GM19328 (cell line): Measurements from ENCODE around the gene PRKAR2A.
"Not testable (repeated sequence)": the region's sequence is repeated elsewhere in the genome, so short reads cannot be mapped to it uniquely, and the experiment has no call there.

Source experiments
- ATAC-seq: cut with Tn5 transposase; IDR thresholded peaks from one replicate; pipeline ENCODE4 v1.9.1; 2021; ENCODE audit warnings: mild to moderate bottlenecking, moderate library complexity; ENCODE audit not compliant: unreplicated experiment

PRKAR2A gene

GRCh38 chr3:48845170-48845569, 2.5 kb downstream of the PRKAR2A start:
- no peak for ATAC-seq

- ATAC-seq: no peak
Observed at GRCh38 chr3:48837163-48837562, 10.5 kb downstream of the PRKAR2A start.

DNA sequence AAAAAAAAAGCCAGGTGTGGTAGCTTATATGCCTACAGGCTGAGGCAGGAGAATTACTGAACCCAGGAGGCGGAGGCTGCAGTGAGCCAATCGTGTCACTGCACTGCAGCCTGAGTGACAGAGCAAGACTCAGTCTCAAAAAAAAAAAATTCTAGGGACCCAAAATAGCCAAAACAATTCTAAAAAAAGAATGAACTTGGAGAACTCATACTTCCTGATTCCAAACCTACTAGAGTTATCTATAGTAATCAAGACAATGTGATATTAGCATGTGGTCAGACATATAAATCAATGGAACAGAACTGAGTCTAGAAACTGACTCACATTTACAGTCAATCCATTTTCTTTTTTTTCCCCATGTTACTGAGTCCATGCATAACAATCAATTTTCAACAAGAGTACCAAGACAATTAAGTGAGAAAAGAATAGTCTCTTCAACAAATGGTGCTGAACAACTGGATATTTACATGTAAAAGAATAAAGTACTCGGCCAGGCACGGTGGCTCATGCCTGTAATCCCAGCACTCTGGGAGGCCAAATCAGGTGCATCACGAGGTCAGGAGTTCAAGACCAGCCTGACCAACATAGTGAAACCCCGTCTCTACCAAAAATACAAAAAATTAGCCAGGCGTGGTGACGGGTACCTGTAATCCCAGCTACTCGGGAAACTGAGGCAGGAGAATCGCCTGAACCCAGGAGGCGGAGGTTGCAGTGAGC, 11.9 kb downstream of the PRKAR2A start:
- no peak for ATAC-seq

DNA sequence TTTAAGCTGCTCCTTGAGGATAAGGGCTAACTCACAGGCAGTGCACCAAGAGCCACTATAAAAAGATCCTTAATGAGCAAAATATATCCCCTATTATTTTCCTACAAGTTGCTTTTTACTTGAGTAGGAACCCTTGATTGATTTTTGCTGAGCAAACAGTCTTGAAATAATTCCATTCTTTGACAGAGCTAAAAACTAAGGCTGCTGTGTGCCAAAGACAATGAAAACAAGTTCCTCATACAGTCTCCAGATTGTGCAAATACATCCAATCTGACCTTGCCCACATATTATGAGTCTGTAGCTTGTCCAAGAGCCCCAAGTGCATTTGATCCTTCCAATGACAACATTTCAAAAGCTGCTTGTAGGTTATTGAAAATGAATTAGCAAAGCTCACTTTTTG, 15.0 kb downstream of the PRKAR2A start:
- no peak for ATAC-seq

DNA sequence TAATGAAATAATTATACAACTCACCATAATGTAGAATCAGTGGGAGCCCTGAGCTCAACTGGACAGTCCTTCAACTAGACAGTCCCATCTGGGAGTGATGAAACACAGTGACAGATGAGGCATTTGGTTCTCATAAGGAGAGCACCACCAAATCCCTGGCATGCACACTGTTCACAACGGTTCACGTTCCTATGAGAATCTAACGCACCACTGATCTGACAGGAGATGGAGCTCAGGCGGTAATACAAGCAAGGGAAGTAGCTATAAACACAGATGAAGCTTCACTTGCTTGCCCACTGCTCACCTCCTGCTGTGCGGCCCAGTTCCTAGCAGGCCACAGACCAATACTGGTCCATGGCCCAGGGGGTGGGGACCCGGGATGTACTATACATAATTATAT, 17.0 kb downstream of the PRKAR2A start:
- ATAC-seq: no peak

GRCh38 chr3:48829525-48829924, 18.1 kb downstream of the PRKAR2A start:
- ATAC-seq: not testable (repeated sequence)

- ATAC-seq: not testable (repeated sequence)
Observed at GRCh38 chr3:48827874-48828273, 19.8 kb downstream of the PRKAR2A start.

- no peak for ATAC-seq
Observed at GRCh38 chr3:48826451-48826850, 21.2 kb downstream of the PRKAR2A start.

DNA sequence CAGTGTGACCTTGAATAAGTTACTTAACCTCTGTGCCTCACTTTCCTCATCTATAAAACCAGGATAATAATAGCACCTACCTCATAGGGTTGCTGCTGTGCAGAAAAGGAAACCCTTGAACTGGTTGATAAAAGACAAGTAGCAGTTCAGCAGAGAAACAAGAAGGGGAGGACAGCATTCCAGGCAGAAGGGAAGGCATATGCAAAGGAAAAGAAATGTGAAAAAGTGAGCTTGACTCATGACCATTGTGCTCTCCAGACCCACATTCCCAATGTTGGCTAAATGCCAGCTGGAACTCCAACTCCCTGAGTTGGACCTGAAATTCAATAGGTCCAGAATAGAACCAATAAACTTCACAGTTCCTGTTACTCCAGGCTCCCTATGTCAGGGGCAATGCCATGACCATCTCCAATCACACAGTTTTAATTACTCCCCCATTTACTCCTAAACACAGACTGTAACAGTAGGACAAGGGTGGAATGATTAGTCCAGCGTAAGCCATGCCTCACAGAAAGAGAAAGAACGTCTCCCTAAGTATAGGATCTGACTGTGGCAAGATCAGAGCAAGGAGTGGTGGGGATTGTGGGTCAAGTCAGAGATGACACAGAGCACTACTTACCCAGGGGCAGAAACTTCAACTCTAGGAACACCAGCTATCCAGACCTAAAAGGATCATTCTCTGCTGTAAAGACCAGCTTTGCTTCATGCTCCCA, 26.9 kb downstream of the PRKAR2A start:
- no peak for ATAC-seq

GRCh38 chr3:48819234-48820221, 28.1 kb downstream of the PRKAR2A start:
- no peak for ATAC-seq

DNA sequence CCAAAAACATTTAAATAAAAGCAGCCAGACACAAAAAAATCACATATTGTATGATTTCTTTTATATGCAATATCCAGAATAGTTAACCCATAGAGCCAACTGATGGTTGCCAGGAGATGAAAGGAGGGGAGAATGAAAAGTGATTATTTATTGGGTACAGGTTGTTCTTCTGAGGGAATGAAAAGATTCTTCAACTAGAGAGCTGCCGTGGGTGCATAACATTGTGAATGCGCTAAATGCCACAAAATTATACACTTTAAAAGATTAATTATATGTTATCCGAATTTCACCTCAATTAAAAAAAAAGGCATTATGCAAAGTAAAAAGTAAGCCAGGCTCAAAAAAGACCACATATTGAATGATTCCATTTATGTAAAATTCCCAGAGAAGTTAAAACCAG, 36.1 kb downstream of the PRKAR2A start:
- no peak for ATAC-seq

DNA sequence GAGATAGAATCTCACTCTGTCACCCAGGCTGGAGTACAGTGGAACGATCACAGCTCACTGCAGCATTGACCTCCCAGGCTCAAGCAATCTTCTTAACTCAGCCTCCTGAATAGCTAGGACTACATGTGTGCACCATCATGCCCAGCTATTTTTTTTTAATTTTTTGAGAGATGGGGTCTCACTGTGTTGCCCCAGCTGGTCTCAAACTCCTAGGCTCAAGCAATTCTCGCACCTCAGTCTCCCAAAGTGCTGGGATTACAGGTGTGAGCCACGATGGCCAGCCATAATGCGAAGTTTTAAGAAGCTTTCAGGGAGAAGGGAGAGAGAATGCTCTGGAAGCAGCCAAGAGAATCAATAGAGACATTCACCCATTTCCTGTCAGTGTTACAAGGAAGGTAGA, 42.7 kb downstream of the PRKAR2A start:
- ATAC-seq: no peak

- ATAC-seq: not testable (repeated sequence)
Observed at GRCh38 chr3:48800831-48801230, 46.8 kb downstream of the PRKAR2A start.

- no peak for ATAC-seq
Observed at GRCh38 chr3:48798998-48799397, 48.7 kb downstream of the PRKAR2A start.

GRCh38 chr3:48797626-48798025, 50.0 kb downstream of the PRKAR2A start:
- no peak for ATAC-seq

- ATAC-seq: no peak
Observed at GRCh38 chr3:48795997-48796732, 51.5 kb downstream of the PRKAR2A start.

- not testable (repeated sequence) for ATAC-seq
Observed at GRCh38 chr3:48793484-48793883, 54.2 kb downstream of the PRKAR2A start.

DNA sequence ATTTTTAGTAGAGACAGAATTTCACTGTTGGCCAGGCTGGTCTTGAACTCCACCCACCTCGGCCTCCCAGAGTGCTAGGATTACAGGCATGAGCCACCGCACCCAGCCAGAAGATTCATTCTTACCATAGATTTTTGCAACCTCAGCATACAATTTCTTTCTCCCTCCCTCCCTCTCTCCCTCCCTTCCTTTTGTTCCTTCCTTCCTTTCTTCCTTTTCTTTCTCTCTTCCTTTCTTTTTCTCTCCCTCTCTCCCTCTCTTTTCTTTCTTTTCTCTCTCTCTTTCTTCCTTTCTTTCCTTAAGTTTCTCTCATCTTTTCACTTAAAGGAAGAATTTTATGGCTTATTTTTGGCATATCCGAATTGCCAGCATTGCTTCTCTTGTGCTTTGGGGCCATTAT, 58.0 kb downstream of the PRKAR2A start:
- no peak for ATAC-seq

GRCh38 chr3:48788544-48789162, 59.0 kb downstream of the PRKAR2A start:
- ATAC-seq: no peak

DNA sequence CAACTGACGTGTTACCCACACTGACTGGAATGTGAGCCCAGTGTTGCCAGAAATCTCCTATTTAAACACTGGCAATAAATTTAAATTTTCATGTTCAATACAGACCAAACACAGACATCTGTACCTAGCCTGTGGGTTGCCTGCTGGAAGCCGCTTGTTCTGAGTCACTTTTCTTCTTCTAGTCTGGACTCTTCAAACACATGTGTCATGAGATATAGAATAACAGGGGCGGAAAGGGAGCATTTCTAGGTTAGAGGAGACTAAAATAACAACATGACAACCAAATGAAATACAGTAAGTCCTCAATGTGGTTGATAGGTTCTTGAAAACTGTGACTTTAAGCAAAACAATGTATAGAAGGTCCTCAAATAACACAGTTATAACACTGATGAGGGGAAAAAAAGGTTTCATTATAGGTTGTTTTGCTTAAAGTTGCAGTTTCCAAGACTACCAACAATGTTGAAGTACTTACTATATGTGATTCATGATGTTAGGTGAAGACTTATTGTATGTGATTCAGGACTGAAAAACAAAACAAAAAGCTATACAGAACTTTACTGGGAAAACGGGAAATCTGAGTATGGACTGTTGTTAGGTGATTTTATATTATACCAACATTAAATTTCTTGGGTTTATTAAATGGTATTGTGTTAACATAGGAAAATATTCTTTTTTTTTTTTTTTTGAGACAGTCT, 63.1 kb downstream of the PRKAR2A start:
- no peak for ATAC-seq
